Measurements from ENCODE around the gene RGL4.

Gene RGL4

DNA sequence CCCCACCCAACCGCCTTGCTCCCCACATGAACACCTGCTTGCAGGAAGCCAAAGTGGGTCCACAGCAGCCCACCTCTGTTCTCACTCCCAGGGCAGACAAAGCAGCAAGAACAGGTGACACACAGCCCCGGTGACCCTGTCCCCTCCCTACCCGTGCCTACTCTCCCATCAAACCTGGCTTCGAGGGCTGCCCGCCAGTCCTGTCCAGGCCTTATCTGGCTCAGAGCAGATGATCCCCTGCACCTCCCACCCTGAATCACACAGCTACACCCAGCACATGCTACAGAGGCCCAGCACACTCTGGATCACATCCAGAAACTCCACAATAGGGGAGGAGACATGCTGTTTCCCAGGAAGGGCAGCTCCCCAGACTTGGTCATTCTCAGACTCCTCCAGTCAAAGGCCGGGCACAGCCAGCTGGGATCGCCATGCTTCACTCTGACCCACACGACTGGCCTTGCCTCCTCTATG is 6.2 kb upstream of the RGL4 start:
- TF ChIP-seq, protein P1, sequence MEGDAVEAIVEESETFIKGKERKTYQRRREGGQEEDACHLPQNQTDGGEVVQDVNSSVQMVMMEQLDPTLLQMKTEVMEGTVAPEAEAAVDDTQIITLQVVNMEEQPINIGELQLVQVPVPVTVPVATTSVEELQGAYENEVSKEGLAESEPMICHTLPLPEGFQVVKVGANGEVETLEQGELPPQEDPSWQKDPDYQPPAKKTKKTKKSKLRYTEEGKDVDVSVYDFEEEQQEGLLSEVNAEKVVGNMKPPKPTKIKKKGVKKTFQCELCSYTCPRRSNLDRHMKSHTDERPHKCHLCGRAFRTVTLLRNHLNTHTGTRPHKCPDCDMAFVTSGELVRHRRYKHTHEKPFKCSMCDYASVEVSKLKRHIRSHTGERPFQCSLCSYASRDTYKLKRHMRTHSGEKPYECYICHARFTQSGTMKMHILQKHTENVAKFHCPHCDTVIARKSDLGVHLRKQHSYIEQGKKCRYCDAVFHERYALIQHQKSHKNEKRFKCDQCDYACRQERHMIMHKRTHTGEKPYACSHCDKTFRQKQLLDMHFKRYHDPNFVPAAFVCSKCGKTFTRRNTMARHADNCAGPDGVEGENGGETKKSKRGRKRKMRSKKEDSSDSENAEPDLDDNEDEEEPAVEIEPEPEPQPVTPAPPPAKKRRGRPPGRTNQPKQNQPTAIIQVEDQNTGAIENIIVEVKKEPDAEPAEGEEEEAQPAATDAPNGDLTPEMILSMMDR (conservative IDR thresholded peaks at IDR 0.05), result no peak
- H3K27ac ChIP-seq, result no peak overlapping the region

DNA sequence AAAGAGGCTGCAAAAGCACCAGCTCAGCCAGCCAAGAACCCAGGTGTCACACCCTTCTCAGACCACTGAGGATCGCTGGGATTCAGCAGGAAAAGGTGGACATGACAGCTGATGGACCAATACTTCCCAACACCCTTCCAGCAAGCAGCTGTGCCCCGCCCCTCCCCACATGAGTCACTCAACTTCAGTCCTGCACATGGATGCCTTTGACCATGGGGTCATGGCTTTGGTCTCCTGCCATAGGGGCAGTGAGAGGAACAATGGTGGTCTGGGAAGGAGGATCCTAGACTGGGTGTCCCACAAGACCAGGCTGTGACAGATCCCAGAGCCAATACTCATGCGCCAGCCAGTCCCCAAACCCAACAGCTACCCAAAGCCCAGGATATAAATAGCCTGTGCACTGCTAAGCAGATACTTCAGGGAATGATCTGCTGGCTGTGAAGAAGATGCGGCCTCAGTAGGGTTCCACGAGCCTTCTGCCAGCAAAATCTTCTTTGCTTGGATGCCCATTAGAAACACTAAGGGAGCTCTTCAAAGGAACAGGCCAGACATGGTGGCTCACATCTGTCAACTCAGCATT is 5.5 kb upstream of the RGL4 start:
- no peak overlapping the region for H3K27ac ChIP-seq
- TF ChIP-seq, protein P1 (conservative IDR thresholded peaks at IDR 0.05), result no peak

DNA sequence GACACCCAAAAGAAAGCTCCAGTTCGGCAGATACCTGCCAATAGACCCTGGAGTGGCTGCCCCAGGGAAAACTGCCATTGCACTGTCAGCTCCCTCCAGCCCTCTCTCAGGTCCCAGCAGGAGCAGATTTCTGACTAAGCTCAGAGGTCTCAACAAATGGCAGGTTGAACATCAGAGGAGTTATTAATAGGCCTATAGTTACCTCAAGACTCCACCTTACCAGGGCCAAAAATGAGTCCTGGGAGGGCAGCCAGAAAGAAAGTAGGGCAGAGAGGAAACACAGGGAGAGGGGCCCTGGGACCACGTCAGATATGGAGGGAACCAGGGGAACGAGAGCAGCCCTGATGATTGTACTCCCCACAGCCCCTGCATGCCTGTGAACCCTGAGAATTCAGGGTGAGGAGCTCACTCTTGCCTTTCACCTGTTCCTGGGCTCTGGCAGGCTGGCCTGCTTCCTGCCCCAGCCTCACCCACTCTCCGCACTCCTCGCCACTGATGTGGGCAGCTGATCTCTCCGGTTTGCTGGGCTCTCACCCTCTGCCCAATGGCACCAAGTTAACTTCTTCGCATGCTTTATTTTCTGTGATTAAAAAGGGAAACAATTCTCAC is 4.3 kb upstream of the RGL4 start:
- H3K27ac ChIP-seq, result no peak overlapping the region
- TF ChIP-seq, protein P1 (conservative IDR thresholded peaks at IDR 0.05), result no peak

DNA sequence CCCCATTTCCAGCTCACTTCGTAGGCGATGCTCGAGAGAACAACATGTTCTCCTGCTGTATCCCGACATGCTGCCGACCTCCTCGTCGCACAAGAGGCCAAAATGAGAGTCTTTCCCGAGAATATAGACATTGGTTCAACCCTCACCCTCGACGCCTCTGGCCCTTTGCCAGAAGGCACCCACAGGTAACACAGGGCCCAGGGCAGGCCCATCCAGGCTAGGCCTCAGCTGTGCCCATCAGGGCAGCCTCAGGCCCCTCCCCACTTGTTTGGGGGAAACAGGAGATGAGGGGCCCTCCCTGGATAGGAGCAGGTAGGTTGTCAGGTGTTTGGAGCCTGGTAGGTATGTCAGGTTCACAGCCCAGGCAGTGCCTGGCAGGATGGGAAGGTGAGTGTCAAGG is 2.7 kb upstream of the RGL4 start:
- TF ChIP-seq, protein P1 (conservative IDR thresholded peaks at IDR 0.05), result no peak
- no peak overlapping the region for H3K27ac ChIP-seq

DNA sequence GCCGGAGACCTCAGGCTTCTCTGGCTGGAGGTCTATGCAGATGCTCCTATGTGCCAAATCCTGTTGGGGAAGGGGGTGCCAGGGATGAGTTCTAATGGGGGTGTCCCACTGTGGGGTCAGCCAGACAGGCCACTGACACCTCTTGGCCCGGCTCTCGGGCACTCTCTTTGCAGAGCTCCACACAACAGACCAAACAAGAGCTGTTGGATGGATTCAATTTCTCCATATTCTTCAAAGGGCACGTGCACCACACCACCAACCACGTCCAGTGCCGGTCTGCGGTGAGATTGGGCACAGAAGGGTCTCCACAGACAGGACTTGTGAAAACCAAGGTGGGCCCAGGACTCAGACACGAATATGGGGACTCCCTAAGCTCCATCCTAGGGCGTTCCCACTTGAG is 2.2 kb upstream of the RGL4 start:
- no peak overlapping the region for H3K27ac ChIP-seq
- TF ChIP-seq, protein P1 (conservative IDR thresholded peaks at IDR 0.05), result no peak

DNA sequence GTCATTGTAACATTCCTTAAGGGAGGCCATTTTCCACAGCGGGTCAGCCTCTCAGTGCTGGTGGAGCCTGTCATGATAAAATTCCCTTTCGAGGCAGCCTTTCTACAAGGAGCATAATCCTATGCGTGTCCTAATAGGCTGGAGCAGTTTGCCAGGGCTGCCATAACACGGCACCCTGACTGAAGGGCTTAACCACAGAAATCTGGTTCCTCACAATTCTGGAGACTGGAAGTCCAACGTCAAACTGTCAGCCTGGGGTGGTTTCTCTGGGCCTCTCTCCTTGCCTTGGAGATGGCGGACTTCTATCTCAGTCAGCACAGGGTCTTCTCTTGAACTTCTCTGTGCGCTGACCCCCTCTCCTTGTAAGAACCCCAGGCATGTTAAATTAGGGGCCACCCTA is 1.4 kb upstream of the RGL4 start:
- TF ChIP-seq, protein P1 (conservative IDR thresholded peaks at IDR 0.05), result no peak
- no peak overlapping the region for H3K27ac ChIP-seq

DNA sequence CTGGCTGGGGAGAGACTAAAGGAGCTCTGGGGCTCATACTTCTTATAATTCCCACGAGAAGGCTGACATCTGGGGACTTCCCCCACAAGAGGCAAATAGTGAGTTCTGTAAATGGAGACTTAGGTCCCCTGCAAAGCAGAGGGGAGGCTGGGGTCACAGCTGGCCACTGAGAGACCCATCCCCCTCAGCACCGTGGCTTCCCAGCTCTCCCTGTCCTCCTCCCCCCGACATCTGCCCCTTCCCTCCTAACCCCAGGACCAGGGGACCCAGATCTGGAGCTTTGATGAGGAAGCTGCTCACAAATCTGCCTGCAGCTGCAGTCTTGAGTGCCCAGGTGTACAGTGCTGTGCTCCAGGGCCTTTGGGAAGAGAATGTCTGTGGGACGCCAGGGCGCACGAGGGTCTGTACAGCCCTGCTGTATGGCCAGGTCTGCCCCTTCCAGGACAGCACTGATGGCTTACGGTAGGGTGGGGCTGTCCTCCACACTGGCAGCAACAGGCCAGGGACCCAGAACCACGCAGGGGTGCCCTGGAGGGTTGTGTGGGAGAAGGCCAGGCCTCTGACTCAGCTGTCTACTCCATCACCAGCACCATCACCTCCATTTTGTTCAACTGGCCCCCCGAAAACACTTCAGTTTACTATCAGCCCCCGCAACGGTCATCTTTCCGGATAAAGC is 1.1 kb downstream of the RGL4 start:
- H3K27ac ChIP-seq, result no peak overlapping the region
- TF ChIP-seq, protein P1 (conservative IDR thresholded peaks at IDR 0.05), result no peak
